CD1c-positive myeloid dendritic cell (primary cell): ENCODE data around the gene GCFC2.
"Not testable (repeated sequence)": the region's sequence is repeated elsewhere in the genome, so short reads cannot be mapped to it uniquely, and the experiment has no call there.

Experiments used
- DNase-seq: peaks from one replicate; pipeline ENCODE4 v3.0.0-alpha.2; 2016; ENCODE audit errors: extremely low spot score

The GCFC2 gene

DNA sequence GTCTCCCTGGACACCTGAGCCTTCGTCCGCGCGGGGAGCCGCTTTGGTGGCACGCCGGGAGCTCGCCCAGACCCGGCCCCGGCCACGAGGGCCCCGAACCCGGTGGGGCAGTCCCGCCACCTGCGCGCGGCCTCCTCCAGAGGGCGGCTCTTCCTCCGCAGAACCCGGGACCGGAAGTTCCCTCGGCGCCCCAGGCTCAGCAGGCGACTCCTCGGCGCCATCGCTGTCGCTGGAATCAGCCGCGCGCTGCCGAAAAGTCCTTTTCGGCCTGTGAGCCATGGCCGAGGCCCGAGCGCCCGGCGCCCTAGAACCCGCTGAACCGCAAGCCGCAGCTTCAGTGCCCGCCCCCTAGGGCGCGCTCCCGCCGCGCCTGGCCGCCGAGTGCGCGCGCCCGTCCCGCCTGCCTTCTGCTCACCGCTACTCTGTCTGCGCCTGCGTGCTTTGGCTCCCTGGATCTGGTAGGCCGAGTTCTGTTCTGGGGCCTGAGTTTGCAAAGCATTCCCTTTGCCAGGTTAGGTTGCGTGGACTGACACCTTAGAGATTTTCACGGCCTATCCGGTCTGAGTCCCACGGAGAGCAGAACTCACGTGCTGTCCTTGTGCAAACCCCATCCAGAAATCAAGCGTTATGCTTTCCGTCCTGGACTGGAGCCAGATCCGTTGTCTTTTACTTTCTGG, at the start of gene GCFC2:
GCFC2 (minus strand) TSS at position 339 of the 677 bp plus-strand sequence; CDS start at position 279, 60 bp downstream.
- peak; percentile 87 for DNase-seq

DNA sequence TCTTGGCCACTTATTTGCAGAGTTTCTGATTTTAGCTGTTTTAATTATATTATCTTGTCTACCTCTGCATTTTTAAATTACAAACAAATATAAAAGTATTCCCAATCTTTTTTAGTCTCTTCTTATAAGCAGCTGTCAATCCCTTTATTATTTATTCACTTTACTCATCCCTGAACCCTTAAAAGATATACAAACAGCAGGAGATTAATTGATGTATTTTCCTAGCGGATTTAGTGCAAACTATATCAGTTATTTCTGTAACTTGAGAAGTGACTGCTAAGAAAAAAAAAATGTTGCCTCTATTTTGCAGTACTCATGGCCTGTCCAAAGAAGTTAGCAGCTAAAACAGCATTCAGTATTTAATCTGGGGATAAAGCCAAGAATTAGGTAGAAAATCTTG, 42.1 kb upstream of the GCFC2 start:
- no peak for DNase-seq

DNA sequence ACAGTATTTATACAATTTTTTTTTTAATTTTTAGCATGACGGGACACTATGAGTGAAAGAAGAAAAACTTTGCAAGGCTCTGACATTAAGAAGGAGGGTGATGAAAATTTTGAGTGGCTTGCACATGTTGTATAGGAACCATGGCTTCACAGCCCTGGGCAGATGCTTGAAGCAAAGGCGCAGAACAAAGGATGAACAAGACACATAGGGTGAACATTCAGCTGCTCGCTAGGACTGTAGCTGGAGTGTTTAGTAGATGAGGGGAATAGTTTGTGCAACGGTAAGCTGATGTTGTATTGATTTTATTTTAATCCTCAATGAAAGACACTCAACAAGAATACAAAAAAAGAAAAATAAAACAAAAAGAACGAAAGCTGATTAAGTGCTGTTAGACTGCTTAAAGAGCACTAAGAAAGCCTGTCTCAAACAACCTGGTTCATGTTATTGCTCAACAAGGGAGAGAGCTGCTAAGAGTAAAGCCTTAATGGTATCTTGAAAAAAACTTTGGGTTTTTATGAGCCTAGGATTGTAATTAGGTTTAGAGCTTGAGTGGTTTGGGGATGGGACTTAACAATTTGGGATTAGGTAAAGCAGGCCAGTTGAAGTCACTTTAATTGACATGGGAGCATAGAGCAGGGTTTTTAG, 41.2 kb upstream of the GCFC2 start:
- no peak for DNase-seq

DNA sequence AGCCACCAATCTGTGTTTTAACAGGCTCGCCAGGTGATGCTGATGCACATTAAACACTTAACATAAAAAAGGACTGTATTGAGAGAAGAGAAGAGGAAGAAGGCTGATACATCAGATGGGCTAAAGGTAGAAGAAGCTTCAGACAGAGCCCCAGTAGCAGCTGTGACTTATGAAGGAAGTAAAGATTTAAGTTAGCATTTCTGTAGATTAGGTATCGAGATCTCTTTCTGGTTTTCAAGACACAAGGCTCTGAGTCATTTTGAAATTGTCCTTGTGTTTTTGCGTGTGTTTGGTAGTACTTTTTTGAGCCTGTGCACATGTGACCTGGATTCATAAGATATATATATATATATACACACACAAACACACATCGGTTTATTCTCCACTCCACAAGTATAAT, 40.6 kb upstream of the GCFC2 start:
- DNase-seq, result no peak

DNA sequence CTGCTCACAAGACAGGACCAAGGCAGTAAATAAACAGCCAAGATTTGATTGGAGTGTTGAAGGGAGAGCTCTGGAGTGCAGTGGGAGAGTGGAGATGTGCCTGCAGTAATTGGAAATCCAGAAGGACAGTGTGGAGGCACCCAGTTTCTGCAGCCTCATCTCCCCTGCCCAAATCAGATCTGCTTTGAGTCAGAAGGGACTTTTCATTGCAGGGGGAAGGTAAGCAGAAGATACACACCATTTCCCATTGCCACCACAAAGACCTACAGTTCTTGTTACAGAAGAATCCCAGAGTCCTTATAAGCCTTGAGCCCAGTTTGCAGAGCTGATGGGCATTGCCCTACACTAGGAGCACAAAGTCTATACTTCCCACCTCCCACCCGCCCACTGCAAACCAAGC, 27.2 kb upstream of the GCFC2 start:
- no peak for DNase-seq

DNA sequence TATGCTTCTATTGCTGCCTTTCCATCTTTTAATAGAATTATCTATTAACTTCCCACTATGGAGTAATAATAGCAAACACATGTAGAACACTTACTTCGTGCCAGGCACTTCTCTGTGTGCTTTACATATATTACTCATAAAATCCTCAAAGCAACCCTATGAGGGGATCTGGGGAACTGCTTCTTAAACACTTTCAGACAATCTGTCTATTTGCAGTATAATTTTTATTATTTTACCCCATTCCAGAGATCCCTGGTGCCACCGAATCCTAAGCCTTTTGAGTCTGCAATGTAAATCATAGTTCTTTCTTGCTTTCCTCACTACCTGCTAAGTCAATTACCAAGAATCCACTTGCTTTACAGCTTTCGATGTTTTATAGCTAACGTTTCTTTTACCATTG, 25.6 kb upstream of the GCFC2 start:
- no peak for DNase-seq

DNA sequence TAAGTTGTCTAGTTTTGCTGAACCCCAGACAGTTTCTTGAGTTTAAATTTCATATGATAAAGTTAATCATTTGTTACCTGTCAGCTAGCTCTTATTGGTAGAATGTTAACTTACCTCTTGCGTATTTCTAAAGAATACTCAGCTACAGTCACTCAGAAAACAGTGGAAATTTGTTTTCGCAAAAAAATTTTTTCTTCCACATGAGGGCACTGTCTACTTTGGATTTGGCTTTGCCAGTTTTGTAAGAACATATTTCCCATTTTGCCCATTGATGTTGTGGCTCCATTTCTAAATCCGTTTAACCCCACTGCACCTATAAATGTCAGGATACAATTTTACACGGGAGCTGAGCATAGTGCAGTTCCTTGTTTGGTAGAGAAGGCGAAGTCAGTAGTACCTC, 19.1 kb upstream of the GCFC2 start:
- DNase-seq, result no peak

DNA sequence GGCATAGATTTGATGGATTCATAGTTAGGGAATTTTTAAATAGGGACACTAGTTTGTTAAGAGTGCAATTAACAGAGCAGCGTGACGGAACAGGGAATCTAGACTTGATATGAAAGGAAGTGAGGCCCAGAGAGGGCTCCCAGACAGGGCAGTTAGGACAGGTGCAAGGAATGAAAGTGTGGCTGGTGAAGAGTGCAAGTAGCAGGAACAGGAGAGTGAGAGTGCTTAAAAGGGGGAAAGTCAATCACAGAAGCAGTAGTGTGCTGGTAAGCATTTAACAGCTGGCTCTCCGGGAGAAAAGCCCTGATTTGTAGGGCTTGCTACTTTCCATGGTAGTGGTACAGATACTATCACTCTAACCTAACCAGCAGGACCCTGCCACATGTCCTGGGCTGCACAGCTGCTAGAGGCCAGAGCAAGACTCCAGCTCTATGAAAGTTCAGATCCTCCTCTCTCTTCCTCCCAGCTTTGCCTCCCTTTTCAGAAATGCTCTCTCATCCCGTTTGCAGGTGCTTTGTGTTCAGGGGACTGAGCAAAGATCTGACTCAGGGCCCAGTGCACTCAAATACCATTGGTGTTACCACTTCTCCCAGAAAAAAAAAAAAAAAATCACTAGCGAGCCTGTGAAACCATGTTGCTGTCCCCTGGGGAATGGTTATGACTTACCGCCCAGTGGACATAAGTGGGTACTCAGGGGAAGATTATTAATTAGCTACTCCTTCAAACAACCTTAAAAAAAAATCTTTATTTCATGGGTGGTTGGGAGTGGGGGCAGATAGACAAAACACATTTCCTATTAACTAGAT, 18.1 kb upstream of the GCFC2 start:
- no peak for DNase-seq

DNA sequence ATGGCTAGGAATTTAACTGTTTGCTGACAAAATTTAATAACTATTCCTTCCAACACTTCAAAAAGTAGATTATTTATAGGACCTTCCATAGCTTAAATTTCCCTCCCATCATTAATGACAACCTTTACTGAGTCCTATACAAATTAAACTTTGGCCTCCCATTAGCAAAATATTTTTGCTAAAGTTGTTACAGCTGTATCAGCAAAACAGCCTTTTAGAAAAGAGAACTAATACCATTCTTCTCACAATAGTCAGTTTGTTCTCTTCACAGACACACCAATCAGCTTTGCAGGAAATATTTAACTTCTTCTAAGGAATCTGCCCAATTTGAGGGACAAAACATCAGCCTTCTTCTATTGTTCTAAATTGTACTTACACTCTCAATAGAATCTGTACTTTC, 12.0 kb upstream of the GCFC2 start:
- DNase-seq, result no peak

DNA sequence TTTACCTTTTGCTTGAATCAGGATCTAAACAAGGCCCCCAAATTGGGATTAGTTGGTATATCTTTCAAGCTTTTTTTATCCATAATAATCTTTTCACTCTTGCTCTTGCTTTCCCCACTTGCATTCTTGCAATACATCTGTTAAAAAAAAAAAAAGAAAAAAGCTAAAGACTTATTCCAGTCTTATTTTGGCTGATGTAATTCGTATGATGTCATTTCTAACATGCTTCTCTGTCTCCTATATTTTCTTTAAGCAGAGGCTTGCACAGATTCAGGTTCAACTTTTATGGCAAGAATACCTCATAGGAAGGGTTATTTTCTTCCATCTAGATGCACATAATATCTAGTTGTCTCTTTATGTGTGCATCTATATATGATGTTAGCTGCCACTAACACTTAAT, 9.8 kb upstream of the GCFC2 start:
- DNase-seq, result no peak

DNA sequence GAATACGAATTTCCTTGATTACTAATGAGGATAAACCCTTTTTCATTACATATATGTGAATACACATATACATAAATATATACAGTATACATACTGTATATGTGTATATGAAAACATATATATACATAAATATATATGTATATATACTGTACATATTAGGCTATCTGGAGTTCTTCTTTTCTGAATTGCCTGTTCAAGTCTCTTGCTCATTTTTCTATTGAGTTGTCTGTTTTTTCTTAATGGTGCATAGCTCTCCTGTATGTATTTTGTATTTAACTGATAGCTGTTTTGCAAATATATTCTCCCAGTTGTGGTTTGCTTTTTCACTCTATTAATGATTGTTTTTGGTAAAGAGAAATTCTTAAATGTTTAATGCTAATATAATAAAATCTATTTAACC, 8.9 kb upstream of the GCFC2 start:
- no peak for DNase-seq

DNA sequence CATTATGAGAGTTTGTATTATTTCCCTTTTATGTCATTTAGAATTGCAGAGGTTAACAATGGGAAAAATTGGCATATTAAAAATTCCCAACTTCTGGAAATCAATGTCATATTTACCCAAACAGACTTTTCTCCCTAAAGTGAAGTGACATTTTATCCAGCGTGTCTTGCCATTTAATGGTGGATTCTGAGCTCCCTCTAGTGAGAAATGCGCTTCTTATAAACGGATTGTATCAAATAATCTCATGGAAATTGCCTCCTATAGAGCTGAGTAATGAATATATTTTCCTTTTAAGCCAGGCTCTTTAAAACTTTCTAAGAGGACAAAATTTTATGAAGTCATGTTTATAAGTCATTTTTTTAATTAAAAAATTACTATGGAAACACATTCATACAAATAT, 5.7 kb upstream of the GCFC2 start:
- DNase-seq, result no peak

DNA sequence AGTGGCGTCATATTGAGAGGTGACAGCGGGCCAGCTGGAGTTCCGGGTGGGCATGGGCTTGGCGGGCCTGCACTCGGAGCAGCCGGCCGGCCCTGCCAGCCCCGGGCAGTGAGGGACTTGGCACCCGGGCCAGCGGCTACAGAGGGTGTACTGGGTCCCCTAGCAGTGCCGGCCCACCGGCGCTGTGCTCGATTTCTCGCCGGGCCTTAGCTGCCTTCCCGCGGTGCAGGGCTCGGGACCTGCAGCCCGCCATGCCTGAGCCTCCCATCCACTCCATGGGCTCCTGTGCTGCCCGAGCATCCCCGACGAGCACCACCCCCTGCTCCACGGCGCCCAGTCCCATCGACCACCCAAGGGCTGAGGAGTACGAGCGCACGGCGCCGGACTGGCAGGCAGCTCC, 875 bp upstream of the GCFC2 start:
- DNase-seq, result not testable (repeated sequence)

DNA sequence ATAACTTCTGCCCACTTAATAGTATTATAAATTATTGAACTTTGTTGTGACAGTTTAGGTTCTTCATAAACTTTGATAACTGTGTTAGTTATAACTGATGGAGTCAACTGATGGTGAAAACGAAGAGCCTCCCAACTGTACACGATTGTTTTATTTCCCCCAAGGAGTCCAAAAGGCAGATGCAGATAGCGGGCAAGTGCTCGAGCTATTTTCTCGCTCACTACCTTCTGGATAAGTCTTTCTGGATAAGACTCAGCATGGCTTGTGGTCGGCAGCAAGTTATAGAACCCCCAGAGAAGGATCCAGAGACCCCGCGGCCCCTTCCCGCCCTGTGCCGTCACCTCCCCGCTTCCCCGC, 517 bp downstream of the GCFC2 start:
- DNase-seq, result no peak

DNA sequence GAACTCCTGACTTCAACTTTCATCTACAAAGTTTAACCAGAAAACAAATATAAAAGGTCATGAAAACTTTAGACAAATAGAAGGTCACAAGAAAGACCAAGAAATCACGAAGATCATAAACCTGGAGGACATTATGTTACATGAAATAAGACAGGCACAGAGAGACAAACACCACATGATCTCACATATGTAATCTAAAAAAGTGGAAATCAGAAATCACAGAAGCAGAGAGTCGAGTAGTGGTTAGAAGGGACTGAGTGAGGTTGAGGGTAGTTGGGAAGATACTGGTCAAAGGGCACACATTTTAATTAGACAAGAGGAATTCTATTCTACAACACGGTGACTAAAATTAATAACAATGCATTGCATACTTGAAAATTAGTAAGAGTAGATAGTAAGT, 1.4 kb downstream of the GCFC2 start:
- no peak for DNase-seq

DNA sequence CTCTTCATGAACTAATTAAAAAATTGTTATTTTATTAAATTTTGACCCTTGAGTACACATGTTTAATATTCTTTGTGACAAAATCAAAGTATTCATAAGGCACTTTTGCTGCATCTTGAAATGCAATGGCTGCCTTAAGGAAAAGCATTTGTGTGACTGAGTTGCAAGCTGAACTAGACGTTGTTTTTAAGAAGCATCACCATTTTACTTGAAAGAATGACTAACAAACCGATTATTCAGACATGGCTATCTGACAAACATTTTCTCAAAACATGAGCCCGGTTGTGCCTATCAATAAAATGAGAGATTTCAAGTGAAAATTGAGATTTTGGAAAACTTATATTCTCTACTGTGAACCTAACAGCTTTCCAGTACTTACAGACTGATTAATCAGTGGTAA, 2.8 kb downstream of the GCFC2 start:
- DNase-seq, result no peak

DNA sequence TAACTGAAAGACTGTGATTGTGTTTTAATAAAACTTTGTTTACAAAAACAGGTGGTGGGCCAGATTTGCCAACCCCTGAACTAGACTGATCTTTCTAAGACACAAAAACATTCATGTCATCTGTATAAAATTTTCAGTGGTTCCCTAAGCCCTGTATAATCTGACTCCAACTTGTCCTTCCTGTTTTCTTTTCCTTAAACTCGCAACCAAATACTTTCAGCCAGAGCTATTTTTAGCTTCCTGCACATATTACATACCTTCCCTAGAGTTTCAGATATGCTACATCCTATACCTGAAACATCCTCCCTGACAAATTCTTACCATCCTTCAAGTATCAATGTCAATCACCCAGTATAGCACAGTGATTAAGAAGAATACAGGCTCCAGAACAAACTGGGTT, 4.8 kb downstream of the GCFC2 start:
- DNase-seq, result peak; percentile 10

DNA sequence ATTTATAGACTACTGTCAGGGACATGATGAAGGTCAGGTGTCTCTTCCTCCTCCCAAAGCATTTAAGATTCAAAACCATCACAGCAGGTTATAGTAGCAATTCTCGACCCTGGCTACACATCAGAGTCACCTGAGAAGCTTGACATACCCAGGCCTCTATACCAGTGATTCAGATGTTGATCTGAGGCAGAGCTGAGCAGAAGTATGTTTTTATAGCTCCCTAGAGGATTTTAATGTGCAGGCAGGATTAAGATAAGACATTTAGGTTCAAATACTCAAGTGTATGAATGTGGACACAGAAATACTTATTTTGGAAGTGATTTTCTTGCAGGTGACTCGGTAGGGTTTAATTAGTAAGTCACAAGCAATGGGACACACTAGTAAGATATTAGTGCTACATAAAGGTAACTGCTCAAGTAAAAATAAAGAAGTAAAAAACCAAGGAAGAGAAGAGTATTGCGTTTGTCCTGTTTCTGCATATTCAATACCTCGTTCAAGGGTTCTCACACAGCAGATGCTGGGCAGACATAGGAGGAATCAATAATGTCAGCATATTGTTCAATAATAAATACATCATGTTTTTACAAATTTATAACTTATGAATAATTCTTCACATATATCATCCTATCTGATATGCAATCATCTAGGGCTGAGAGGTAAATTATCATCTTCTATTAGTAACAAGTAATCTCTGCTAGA, 7.0 kb downstream of the GCFC2 start:
- DNase-seq, result no peak

DNA sequence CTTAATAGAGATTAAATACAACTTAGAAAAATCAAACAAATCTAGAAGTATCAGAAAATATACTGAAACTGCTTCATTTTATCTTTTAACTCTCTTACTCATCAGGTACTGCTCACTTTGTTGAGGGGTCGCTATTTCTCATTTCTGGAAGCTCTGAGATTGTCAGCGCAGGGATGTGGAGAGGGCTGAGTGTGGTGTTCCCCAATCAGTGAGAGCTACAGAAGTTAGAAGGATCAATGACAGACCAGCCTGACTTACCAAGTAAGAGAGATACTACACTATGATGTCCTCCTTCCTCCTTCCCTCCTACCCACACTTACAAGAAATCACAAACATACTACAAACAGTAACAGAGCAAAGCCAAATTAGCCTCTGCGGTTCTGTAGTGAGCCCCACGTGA, 8.1 kb downstream of the GCFC2 start:
- no peak for DNase-seq

DNA sequence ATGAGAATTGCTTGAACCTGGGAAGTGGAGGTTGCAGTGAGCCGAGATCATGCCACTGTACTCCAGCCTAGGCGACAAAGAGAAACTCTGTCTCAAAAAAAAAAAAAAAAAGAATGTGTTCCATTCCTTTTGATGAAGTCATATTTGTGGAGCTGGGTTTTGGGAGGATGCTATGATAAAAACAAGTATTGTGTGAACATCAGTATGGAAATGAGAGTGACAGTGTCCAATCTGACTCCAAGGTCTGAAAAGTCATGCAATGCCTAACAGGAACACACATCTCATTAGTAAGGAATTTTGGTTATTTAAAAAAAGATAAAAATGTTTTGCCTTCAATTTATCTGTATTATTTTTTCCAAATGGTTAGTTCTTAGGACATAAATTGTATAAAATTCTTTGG, 11.8 kb downstream of the GCFC2 start:
- no peak for DNase-seq

DNA sequence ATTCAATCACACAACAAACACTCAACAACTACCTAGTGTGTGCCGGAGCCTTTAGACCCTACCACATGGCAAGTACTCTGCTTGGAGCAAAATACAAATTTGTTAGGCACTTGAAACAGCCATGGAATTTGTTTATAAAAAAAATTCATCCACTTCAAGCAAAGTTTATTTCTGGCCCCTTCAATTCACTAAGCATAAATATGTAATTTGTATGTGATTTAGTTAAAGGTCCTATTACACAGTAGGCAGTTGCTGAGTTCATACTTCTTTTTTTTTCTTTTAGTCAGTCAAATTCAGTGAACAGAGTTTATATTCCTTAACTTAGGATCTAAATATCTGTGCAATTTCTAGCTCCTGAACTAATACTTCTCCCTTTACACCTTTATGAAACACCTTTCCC, 22.5 kb downstream of the GCFC2 start:
- no peak for DNase-seq

DNA sequence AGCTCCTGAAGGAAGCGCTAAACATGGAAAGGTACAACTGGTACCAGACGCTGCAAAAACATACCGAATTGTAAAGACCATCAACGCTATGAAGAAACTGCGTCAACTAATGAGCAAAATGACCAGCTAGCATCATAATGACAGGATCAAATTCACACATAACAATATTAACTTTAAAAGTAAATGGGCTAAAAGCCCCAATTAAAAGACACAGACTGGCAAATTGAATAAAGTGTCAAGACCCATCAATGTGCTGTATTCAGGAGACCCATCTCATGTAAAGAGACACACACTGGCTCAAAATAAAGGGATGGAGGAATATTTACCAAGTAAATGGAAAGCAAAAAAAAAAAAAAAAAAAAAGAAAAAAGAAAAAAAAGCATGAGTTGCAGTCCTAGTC, 27.3 kb downstream of the GCFC2 start:
- DNase-seq, result not testable (repeated sequence)

DNA sequence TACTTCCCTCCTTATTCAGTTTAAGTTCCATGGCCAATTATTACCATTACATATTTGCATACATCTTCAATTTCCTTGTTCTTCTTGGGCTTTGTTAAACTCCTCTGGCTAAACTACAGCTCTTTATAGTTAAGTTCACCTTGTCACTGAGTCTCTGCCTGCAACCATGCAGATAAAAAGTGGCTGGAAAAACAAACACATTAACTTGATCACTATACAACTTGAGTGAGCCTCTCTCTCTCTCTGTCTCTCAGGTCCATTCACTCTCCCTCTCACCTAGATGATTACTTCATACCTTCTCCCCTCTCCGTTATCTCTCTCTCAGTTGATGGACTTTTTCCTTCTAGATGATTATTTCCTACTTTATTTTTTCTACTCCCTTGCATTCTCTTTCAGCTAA, 30.3 kb downstream of the GCFC2 start:
- no peak for DNase-seq
